KMS-11 (cell line): Measurements from ENCODE around the gene VPS4A.

Experiments used
- H2AFZ ChIP-seq: fragments of 200-600 bp; sonication (generic); 2 replicates; pipeline ENCODE4 v1.6.1; 2016; ENCODE audit warnings: antibody characterized with exemption, mixed run types, low read depth
- H3K27ac ChIP-seq: fragments of 200-600 bp; sonication (generic); 2 replicates; pipeline ENCODE4 v1.6.1; 2016; ENCODE audit warnings: mild to moderate bottlenecking, mixed run types
- H3K27me3 ChIP-seq: fragments of 200-600 bp; sonication (generic); 2 replicates; pipeline ENCODE4 v1.6.1; 2017; ENCODE audit warnings: mild to moderate bottlenecking, low read depth, mixed run types, moderate library complexity; ENCODE audit not compliant: insufficient read depth
- H3K36me3 ChIP-seq: fragments of 200-600 bp; sonication (generic); 2 replicates; pipeline ENCODE4 v1.6.1; 2017; ENCODE audit warnings: mild to moderate bottlenecking, mixed run types; ENCODE audit not compliant: insufficient read depth
- H3K4me1 ChIP-seq: fragments of 200-600 bp; sonication (generic); 2 replicates; pipeline ENCODE4 v1.6.1; 2016; ENCODE audit warnings: mild to moderate bottlenecking, low read depth, mixed run types; ENCODE audit not compliant: poor library complexity, severe bottlenecking
- H3K4me2 ChIP-seq: fragments of 200-600 bp; sonication (generic); 2 replicates; pipeline ENCODE4 v1.7.0; 2016; ENCODE audit warnings: mild to moderate bottlenecking, mixed run types
- H3K4me3 ChIP-seq: fragments of 200-600 bp; sonication (generic); IDR thresholded peaks from 2 replicates; pipeline ENCODE4 v1.6.1; 2017; ENCODE audit warnings: low read depth, low read length, mixed read lengths; ENCODE audit not compliant: insufficient read depth
- H3K79me2 ChIP-seq: fragments of 200-600 bp; sonication (generic); 2 replicates; pipeline ENCODE4 v1.6.1; 2016; ENCODE audit warnings: low read depth, mixed run types; ENCODE audit not compliant: insufficient read depth
- H3K9ac ChIP-seq: fragments of 200-600 bp; sonication (generic); 2 replicates; pipeline ENCODE4 v1.6.1; 2016; ENCODE audit warnings: mild to moderate bottlenecking, mixed run types
- H4K20me1 ChIP-seq: fragments of 200-600 bp; sonication (generic); 2 replicates; pipeline ENCODE4 v1.6.1; 2016; ENCODE audit warnings: mild to moderate bottlenecking, mixed run types; ENCODE audit not compliant: insufficient read depth
- TF ChIP-seq, protein P1 (sequence below): fragments of 200-600 bp; sonication (generic); conservative IDR thresholded peaks from 2 replicates; pipeline ENCODE4 v1.6.1; 2017; ENCODE audit warnings: low read depth, mild to moderate bottlenecking, antibody characterized with exemption, low read length, moderate library complexity, mixed read lengths

The VPS4A gene

DNA sequence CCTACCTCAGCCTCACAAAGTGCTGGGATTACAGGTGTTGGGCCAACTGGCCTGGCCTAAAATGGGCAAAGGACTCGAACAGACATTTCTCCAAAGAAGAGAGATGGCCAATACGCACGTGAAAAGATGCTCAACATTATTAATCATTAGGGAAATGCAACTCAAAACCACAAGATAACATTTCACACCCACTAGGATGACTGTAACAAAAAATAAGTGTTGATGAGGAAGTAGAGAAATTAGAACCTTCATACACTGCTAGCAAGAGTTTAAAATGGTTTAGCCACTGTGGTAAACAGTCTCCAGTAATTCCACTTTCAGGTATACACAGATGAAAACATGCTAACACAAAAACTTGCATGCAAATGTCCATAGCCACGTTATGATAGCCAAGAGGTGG lies 34.8 kb downstream of the VPS4A start:
- Histone ChIP-seq H4K20me1 (no peaks in the 10 kb centered on the region), H3K36me3 (peaks cover 9% of the 10 kb centered on the region; the same call in 1 of the 2 replicates), H3K27me3 (no peaks in the 10 kb centered on the region), H2AFZ (no peak overlapping the region), H3K4me2 (no peak overlapping the region), H3K4me1 (peaks cover 11% of the 10 kb centered on the region), H3K79me2 (peaks cover 15% of the 10 kb centered on the region), H3K27ac (no peak overlapping the region), H3K4me3 (no peak overlapping the region), H3K9ac (no peak overlapping the region)
- TF ChIP-seq, protein P1, sequence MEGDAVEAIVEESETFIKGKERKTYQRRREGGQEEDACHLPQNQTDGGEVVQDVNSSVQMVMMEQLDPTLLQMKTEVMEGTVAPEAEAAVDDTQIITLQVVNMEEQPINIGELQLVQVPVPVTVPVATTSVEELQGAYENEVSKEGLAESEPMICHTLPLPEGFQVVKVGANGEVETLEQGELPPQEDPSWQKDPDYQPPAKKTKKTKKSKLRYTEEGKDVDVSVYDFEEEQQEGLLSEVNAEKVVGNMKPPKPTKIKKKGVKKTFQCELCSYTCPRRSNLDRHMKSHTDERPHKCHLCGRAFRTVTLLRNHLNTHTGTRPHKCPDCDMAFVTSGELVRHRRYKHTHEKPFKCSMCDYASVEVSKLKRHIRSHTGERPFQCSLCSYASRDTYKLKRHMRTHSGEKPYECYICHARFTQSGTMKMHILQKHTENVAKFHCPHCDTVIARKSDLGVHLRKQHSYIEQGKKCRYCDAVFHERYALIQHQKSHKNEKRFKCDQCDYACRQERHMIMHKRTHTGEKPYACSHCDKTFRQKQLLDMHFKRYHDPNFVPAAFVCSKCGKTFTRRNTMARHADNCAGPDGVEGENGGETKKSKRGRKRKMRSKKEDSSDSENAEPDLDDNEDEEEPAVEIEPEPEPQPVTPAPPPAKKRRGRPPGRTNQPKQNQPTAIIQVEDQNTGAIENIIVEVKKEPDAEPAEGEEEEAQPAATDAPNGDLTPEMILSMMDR: no peak

DNA sequence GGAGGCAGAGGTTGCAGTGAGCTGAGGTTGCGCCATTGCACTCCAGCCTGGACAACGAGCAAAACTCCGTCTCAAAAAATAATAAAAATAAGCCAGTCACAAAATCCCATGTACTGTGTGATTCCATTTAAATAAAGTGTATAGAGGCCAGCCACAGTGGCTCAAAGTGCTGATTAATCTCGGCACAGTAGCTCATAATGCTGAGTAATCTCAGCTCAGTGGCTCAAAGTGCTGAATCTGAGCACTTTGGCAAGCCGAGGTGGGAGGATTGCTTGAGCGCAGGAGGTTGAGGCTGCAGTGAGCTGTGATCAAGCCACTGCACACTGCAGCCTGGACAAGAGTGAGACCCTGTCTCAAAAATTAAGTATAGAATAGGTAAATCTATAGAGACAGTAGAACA lies 35.5 kb downstream of the VPS4A start:
- no peaks in the 10 kb centered on the region for H4K20me1 ChIP-seq
- peaks cover 4% of the 10 kb centered on the region for H3K4me1 ChIP-seq
- no peak overlapping the region for H3K27ac ChIP-seq
- H3K9ac ChIP-seq: no peak overlapping the region
- TF ChIP-seq, protein P1: no peak
- H3K79me2 ChIP-seq: peaks cover 7% of the 10 kb centered on the region
- no peak overlapping the region for H2AFZ ChIP-seq
- H3K4me2 ChIP-seq: no peak overlapping the region
- no peak overlapping the region for H3K4me3 ChIP-seq
- no peaks in the 10 kb centered on the region for H3K27me3 ChIP-seq
- H3K36me3 ChIP-seq: peaks cover 5% of the 10 kb centered on the region; the same call in 1 of the 2 replicates

DNA sequence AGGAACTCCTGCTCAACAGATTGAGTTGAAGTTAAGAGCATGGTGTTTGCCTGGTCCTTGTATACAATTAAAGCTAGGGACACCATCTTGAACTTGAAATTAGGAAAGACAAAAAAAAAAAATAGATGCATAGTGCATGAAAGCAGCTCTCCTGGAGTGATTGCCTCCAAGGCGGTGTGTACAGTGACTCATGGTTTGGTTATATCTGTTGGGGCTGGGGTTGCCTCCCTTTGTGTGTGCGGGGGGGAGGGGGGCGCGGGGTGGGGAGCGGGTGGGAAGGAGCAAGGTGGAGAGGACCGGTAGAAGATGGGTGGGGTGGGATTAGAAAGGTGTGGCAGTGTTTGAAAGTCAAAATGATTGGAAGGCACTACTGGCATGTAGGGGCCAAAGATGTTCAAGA lies 37.1 kb downstream of the VPS4A start:
- H3K4me1 ChIP-seq: no peaks in the 10 kb centered on the region
- H3K4me2 ChIP-seq: no peak overlapping the region
- no peak overlapping the region for H3K9ac ChIP-seq
- no peaks in the 10 kb centered on the region for H4K20me1 ChIP-seq
- H3K27ac ChIP-seq: no peak overlapping the region
- no peak overlapping the region for H2AFZ ChIP-seq
- no peaks in the 10 kb centered on the region; the same call in 1 of the 2 replicates for H3K36me3 ChIP-seq
- no peaks in the 10 kb centered on the region for H3K79me2 ChIP-seq
- no peak overlapping the region for H3K4me3 ChIP-seq
- no peaks in the 10 kb centered on the region for H3K27me3 ChIP-seq
- TF ChIP-seq, protein P1: no peak

DNA sequence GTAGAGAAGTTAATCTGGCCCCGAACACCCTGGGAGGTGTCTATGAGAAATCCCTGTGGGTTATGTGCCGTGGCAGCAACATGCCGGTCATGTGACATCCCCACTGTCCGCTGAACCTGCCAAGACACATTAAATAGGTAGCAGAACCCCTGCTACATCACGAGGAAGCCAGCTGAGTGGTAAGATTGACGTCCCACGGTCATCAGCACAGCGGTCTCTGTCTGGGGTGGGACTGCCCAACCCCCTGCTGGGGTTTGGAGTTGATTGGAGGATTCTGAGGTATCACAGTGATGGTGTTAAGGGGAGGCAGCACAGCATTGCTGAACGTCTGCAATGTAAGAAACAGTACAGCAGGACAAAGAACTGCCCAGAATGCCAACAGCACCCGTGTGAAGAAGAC lies 38.4 kb downstream of the VPS4A start:
- Histone ChIP-seq H2AFZ (no peak overlapping the region), H3K36me3 (no peaks in the 10 kb centered on the region), H3K79me2 (no peaks in the 10 kb centered on the region), H3K4me1 (no peaks in the 10 kb centered on the region), H3K4me2 (no peak overlapping the region), H4K20me1 (no peaks in the 10 kb centered on the region), H3K27ac (no peak overlapping the region), H3K27me3 (no peaks in the 10 kb centered on the region), H3K9ac (no peak overlapping the region), H3K4me3 (no peak overlapping the region)
- TF ChIP-seq, protein P1: no peak
